SU-DHL-6 (cell line): ENCODE measurements around the gene CABP7.

ENCODE experiments used
- H2AFZ ChIP-seq: fragments of 200-600 bp; sonication (generic); 2 replicates; pipeline ENCODE4 v1.6.1; 2014; ENCODE audit warnings: low read depth, mild to moderate bottlenecking, moderate library complexity, mixed read lengths, antibody characterized with exemption, low read length; ENCODE audit not compliant: severe bottlenecking
- H3F3A ChIP-seq: fragments of 200-600 bp; shearing (Covaris generic); 2 replicates; pipeline ENCODE4 v1.6.0; 2016; ENCODE audit warnings: antibody characterized with exemption, mild to moderate bottlenecking; ENCODE audit not compliant: insufficient read depth
- H3K27ac ChIP-seq: fragments of 200-600 bp; sonication (generic); 2 replicates; pipeline ENCODE4 v1.5.1; 2016; ENCODE audit warnings: low read depth, mild to moderate bottlenecking, low read length, moderate library complexity, mixed read lengths
- H3K27me3 ChIP-seq: fragments of 200-600 bp; sonication (generic), shearing (Covaris generic); 2 replicates; pipeline ENCODE4 v1.6.0; 2014; ENCODE audit warnings: mild to moderate bottlenecking, low read length
- H3K36me3 ChIP-seq: fragments of 200-600 bp; sonication (generic); 2 replicates; pipeline ENCODE4 v1.6.1; 2014; ENCODE audit warnings: mild to moderate bottlenecking, low read length, mixed read lengths
- H3K4me2 ChIP-seq: fragments of 300-600, 200-600 bp; shearing (Covaris generic), sonication (generic); 2 replicates; pipeline ENCODE4 v1.6.0; 2014; ENCODE audit warnings: low read length, low read depth, mild to moderate bottlenecking; ENCODE audit not compliant: poor library complexity, severe bottlenecking
- H3K4me3 ChIP-seq: fragments of 200-600 bp; sonication (generic); 2 replicates; pipeline ENCODE4 v1.5.1; 2014; ENCODE audit warnings: antibody characterized with exemption, low read length, mild to moderate bottlenecking, mixed read lengths; ENCODE audit not compliant: insufficient read depth, poor library complexity, severe bottlenecking
- H3K79me2 ChIP-seq: fragments of 200-600 bp; sonication (generic); 2 replicates; pipeline ENCODE4 v1.6.1; 2014; ENCODE audit warnings: mild to moderate bottlenecking, low read length, moderate library complexity; ENCODE audit not compliant: insufficient read depth
- H3K9ac ChIP-seq: fragments of 200-600 bp; sonication (generic); 2 replicates; pipeline ENCODE4 v1.7.0; 2014; ENCODE audit warnings: mild to moderate bottlenecking, low read length
- H3K9me2 ChIP-seq: fragments of 200-600 bp; sonication (generic); replicated peaks from 2 replicates; pipeline ENCODE4 v1.6.1; 2014; ENCODE audit warnings: low read length; ENCODE audit not compliant: insufficient read depth
- H3K9me3 ChIP-seq: fragments of 200-600 bp; sonication (generic); 2 replicates; pipeline ENCODE4 v1.6.1; 2014; ENCODE audit warnings: low read length, mixed read lengths; ENCODE audit not compliant: insufficient read depth
- H4K20me1 ChIP-seq: fragments of 200-600 bp; sonication (generic); 2 replicates; pipeline ENCODE4 v1.6.1; 2014; ENCODE audit warnings: low read depth, mild to moderate bottlenecking, antibody characterized with exemption, low read length, moderate library complexity, mixed read lengths
- EZH2phosphoT487 ChIP-seq: fragments of 200-600 bp; sonication (generic), shearing (Covaris generic); conservative IDR thresholded peaks from 2 replicates; pipeline ENCODE4 v1.6.1; 2018; ENCODE audit warnings: mild to moderate bottlenecking, antibody characterized with exemption, low read length, moderate library complexity, mixed read lengths
- TF ChIP-seq, protein P1 (sequence below): fragments of 200-600 bp; sonication (generic); IDR thresholded peaks from one replicate; pipeline ENCODE4 v1.5.1; 2017; ENCODE audit warnings: antibody characterized with exemption, mild to moderate bottlenecking, low read length, moderate library complexity; ENCODE audit not compliant: insufficient read depth, poor library complexity, severe bottlenecking

The CABP7 gene

DNA sequence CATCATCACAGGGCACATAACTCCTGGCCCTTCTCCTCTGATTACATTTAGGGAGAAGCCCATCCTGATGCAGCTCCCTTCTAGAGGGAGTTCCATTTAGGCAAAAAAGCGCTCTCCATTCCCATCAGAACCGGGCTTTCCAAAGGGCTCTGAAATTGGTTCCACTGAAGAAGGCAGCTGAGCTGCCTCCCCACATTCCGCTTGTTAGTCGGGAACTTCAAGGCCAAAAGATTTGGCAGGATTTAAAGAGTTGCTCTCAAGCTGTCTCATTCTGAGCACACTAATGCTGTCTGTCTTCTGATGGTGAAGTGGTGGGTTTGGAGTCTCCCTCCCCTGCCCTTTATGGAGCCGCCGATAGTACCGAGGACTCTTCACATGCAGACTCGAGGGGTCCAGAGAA lies 26.6 kb upstream of the CABP7 start:
- H3F3A ChIP-seq, result no peaks in the 10 kb centered on the region
- no peaks in the 10 kb centered on the region for H3K9me3 ChIP-seq
- no peak overlapping the region for H3K4me2 ChIP-seq
- H3K79me2 ChIP-seq, result no peaks in the 10 kb centered on the region
- H3K36me3 ChIP-seq, result no peaks in the 10 kb centered on the region
- no peak overlapping the region for H3K4me3 ChIP-seq
- no peak overlapping the region for H2AFZ ChIP-seq
- TF ChIP-seq EZH2phosphoT487, result no peak
- TF ChIP-seq, protein P1, sequence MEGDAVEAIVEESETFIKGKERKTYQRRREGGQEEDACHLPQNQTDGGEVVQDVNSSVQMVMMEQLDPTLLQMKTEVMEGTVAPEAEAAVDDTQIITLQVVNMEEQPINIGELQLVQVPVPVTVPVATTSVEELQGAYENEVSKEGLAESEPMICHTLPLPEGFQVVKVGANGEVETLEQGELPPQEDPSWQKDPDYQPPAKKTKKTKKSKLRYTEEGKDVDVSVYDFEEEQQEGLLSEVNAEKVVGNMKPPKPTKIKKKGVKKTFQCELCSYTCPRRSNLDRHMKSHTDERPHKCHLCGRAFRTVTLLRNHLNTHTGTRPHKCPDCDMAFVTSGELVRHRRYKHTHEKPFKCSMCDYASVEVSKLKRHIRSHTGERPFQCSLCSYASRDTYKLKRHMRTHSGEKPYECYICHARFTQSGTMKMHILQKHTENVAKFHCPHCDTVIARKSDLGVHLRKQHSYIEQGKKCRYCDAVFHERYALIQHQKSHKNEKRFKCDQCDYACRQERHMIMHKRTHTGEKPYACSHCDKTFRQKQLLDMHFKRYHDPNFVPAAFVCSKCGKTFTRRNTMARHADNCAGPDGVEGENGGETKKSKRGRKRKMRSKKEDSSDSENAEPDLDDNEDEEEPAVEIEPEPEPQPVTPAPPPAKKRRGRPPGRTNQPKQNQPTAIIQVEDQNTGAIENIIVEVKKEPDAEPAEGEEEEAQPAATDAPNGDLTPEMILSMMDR, result no peak
- H3K9ac ChIP-seq, result no peak overlapping the region
- no peaks in the 10 kb centered on the region for H3K27me3 ChIP-seq
- no peak overlapping the region for H3K27ac ChIP-seq
- H3K9me2 ChIP-seq, result no peaks in the 10 kb centered on the region
- no peaks in the 10 kb centered on the region for H4K20me1 ChIP-seq

DNA sequence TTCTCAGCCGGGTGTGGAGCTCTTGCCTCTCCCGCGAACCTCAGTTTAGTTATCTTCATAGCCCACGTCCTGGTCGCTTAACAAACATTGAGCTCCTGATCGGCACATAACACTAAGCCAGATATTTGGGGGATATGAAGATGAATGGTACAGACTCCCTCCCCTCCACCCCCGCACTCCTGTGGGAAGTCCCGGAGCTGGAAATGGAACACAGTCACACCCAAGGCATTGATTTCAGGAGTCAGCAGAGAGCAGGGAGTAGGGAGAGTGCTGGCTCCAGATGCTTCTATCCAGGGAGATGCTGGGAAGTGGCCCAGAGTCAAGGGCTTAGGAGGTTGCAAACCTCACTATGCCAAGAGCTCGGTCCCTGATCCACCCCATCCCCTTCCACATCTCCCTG lies 26.1 kb upstream of the CABP7 start:
- no peaks in the 10 kb centered on the region for H3K9me2 ChIP-seq
- no peaks in the 10 kb centered on the region for H3K27me3 ChIP-seq
- TF ChIP-seq, protein P1, result no peak
- no peak for TF ChIP-seq EZH2phosphoT487

DNA sequence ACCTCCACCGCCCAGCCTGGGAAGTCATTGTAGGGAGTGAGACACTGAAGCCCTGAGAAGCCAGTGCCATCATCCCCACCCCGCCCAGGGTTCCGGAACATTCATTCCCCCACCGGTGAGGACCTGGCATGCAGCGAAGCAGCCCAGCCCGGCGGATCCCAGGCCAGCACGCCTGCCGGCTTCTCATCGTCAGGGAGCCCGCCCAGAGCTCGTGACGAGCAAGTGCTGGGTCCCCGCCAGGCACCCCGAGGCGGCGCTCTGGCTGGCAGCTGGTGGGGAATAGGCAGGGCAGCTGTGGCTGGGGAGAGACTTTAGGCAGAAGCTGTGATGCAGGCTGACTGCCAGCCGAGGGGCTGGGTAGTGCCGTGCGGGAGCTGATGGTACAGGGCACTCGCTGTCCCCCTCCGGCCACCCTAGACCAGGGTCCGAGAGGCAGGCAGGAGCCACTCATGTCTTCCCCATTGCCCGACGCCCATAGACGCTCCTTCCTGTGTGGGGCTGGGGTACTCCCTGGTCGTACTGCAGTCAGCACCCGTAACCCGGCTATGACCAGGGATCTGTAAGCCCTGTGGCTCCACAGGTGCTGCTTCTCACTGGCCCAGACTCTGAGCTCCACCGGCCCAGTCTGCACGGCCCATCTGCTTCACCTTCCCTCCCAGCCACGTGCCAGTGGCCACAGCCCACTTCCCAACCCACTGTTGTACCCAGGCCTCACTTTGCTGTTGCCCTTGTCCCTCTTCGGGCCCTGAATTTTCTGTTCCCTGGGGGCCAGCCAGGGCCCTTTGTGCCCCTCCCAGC lies 24.5 kb upstream of the CABP7 start:
- Histone ChIP-seq H3K9me2 (no peaks in the 10 kb centered on the region), H3K36me3 (no peaks in the 10 kb centered on the region), H3K9me3 (no peaks in the 10 kb centered on the region), H3F3A (no peaks in the 10 kb centered on the region), H3K4me3 (no peak overlapping the region), H3K79me2 (no peaks in the 10 kb centered on the region), H3K4me2 (no peak overlapping the region), H4K20me1 (no peaks in the 10 kb centered on the region), H2AFZ (no peak overlapping the region), H3K27ac (no peak overlapping the region), H3K27me3 (no peaks in the 10 kb centered on the region), H3K9ac (no peak overlapping the region)
- no peak for TF ChIP-seq EZH2phosphoT487

More for the DNA sequence above, 26.1 kb upstream of the CABP7 start:
- H3K79me2 ChIP-seq, result no peaks in the 10 kb centered on the region
- no peak overlapping the region for H3K4me2 ChIP-seq
- H3K9me3 ChIP-seq, result no peaks in the 10 kb centered on the region
- H3K9ac ChIP-seq, result no peak overlapping the region
- no peaks in the 10 kb centered on the region for H3K36me3 ChIP-seq
- H3K27ac ChIP-seq, result no peak overlapping the region
- no peak overlapping the region for H2AFZ ChIP-seq
- H3K4me3 ChIP-seq, result no peak overlapping the region
- H3F3A ChIP-seq, result no peaks in the 10 kb centered on the region
- no peaks in the 10 kb centered on the region for H4K20me1 ChIP-seq

DNA sequence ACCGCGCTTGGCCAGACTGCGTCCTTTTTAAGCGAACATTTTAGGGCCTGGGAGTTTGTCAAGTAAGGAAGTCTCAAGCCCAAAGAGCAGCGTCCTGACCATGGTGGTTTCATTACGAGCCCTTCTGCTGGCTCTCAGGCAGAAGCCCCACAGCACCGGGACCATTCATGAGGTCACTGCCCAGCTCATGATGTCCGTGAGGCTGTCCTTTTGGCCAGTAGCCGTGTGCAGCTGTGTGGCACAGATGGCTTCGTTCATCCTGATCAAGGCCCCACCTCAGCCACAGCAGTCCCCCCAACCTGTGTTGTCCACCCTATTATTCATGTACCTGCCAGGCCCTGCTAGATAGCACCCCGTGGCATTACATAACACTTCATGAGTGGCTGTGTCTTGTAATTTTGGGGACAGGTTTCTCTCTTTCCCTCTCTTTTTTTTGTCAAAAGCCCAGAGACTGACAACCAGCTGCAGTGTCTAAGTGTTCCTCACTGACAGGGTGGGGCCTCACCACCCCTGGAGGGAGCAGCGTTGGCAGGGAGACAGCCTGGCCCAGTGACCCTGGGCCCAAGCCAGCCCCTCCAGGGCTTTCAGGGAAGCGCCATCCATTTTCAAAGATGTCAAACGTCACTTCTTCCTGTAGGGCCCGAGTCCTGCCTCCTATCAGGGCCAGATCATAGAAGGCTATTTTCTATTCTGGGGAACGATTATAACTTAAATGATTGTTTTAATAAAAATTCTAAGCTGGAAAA lies 21.8 kb upstream of the CABP7 start:
- Histone ChIP-seq H4K20me1 (no peaks in the 10 kb centered on the region), H3K79me2 (no peaks in the 10 kb centered on the region), H3F3A (no peaks in the 10 kb centered on the region), H3K27ac (no peak overlapping the region), H3K36me3 (no peaks in the 10 kb centered on the region), H3K9me2 (no peaks in the 10 kb centered on the region), H2AFZ (no peak overlapping the region), H3K9me3 (no peaks in the 10 kb centered on the region), H3K27me3 (no peaks in the 10 kb centered on the region), H3K4me3 (no peak overlapping the region), H3K4me2 (no peak overlapping the region), H3K9ac (no peak overlapping the region)
- TF ChIP-seq, protein P1, result no peak
- TF ChIP-seq EZH2phosphoT487, result no peak
